ENCODE measurements around the gene LAD1. TPM values are rescaled to one million over a fixed set of nuclear protein-coding genes. Genes with fewer than 3 reads are reported as not detected.

Gene LAD1
- total and polyA plus RNA-seq, 9 of the 15 experiments (the other 6 are each of a cell fraction or from before 2014, with no cell fraction given) = 0.31 TPM; not detected in 8

DNA sequence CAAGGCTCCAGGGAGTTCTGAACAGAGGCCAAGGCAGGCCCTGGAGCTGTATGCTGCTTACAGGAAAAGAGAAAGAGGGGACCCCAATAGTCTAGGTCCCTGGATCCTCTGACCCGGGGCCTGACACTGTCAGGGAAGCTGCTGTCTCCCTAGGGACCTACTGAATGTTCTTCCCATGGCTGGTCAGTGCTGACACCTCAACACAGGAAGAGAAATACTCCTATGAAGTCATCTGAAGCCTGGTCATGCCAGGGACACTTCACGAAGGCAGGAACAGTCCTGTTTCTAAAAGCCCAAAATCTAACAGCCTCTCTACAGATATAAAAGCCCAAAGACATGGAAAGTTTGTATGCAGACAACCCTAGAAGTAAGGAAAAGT is 1.7 kb upstream of the LAD1 start (continued):
- TF ChIP-seq, protein P1, sequence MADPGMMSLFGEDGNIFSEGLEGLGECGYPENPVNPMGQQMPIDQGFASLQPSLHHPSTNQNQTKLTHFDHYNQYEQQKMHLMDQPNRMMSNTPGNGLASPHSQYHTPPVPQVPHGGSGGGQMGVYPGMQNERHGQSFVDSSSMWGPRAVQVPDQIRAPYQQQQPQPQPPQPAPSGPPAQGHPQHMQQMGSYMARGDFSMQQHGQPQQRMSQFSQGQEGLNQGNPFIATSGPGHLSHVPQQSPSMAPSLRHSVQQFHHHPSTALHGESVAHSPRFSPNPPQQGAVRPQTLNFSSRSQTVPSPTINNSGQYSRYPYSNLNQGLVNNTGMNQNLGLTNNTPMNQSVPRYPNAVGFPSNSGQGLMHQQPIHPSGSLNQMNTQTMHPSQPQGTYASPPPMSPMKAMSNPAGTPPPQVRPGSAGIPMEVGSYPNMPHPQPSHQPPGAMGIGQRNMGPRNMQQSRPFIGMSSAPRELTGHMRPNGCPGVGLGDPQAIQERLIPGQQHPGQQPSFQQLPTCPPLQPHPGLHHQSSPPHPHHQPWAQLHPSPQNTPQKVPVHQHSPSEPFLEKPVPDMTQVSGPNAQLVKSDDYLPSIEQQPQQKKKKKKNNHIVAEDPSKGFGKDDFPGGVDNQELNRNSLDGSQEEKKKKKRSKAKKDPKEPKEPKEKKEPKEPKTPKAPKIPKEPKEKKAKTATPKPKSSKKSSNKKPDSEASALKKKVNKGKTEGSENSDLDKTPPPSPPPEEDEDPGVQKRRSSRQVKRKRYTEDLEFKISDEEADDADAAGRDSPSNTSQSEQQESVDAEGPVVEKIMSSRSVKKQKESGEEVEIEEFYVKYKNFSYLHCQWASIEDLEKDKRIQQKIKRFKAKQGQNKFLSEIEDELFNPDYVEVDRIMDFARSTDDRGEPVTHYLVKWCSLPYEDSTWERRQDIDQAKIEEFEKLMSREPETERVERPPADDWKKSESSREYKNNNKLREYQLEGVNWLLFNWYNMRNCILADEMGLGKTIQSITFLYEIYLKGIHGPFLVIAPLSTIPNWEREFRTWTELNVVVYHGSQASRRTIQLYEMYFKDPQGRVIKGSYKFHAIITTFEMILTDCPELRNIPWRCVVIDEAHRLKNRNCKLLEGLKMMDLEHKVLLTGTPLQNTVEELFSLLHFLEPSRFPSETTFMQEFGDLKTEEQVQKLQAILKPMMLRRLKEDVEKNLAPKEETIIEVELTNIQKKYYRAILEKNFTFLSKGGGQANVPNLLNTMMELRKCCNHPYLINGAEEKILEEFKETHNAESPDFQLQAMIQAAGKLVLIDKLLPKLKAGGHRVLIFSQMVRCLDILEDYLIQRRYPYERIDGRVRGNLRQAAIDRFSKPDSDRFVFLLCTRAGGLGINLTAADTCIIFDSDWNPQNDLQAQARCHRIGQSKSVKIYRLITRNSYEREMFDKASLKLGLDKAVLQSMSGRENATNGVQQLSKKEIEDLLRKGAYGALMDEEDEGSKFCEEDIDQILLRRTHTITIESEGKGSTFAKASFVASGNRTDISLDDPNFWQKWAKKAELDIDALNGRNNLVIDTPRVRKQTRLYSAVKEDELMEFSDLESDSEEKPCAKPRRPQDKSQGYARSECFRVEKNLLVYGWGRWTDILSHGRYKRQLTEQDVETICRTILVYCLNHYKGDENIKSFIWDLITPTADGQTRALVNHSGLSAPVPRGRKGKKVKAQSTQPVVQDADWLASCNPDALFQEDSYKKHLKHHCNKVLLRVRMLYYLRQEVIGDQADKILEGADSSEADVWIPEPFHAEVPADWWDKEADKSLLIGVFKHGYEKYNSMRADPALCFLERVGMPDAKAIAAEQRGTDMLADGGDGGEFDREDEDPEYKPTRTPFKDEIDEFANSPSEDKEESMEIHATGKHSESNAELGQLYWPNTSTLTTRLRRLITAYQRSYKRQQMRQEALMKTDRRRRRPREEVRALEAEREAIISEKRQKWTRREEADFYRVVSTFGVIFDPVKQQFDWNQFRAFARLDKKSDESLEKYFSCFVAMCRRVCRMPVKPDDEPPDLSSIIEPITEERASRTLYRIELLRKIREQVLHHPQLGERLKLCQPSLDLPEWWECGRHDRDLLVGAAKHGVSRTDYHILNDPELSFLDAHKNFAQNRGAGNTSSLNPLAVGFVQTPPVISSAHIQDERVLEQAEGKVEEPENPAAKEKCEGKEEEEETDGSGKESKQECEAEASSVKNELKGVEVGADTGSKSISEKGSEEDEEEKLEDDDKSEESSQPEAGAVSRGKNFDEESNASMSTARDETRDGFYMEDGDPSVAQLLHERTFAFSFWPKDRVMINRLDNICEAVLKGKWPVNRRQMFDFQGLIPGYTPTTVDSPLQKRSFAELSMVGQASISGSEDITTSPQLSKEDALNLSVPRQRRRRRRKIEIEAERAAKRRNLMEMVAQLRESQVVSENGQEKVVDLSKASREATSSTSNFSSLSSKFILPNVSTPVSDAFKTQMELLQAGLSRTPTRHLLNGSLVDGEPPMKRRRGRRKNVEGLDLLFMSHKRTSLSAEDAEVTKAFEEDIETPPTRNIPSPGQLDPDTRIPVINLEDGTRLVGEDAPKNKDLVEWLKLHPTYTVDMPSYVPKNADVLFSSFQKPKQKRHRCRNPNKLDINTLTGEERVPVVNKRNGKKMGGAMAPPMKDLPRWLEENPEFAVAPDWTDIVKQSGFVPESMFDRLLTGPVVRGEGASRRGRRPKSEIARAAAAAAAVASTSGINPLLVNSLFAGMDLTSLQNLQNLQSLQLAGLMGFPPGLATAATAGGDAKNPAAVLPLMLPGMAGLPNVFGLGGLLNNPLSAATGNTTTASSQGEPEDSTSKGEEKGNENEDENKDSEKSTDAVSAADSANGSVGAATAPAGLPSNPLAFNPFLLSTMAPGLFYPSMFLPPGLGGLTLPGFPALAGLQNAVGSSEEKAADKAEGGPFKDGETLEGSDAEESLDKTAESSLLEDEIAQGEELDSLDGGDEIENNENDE (IDR thresholded peaks at IDR 0.05; ENCODE audit: low read depth, low read length) = no peak
- TF ChIP-seq ZNF57 (CRISPR knock-in tag; IDR thresholded peaks at IDR 0.05) (no peak), TAF15 (IDR thresholded peaks at IDR 0.05; ENCODE audit: low read depth, low read length) (no peak), ASH1L (IDR thresholded peaks at IDR 0.05; ENCODE audit: borderline replicate concordance, low read depth, partially characterized antibody) (no peak), RFX1 (IDR thresholded peaks at IDR 0.05) (no peak)

Measured in K562 (cell line).